EH (cell line): ENCODE results near the gene TAP2.
"Not testable (repeated sequence)": the region's sequence is repeated elsewhere in the genome, so short reads cannot be mapped to it uniquely, and the experiment has no call there.

Experiments
- DNase-seq: peaks from one replicate; pipeline ENCODE4 v3.0.0-alpha.2; 2015; ENCODE audit warnings: low read depth

Gene TAP2

GRCh38 chr6:32835167-32835893, 3.2 kb downstream of the TAP2 start:
- DNase-seq: no peak

GRCh38 chr6:32833664-32834063, 4.9 kb downstream of the TAP2 start:
- no peak for DNase-seq

GRCh38 chr6:32832535-32832934, 6.0 kb downstream of the TAP2 start:
- no peak for DNase-seq

GRCh38 chr6:32830936-32831335, 7.6 kb downstream of the TAP2 start:
- DNase-seq: no peak

GRCh38 chr6:32830017-32830416, 8.5 kb downstream of the TAP2 start:
- DNase-seq: no peak

GRCh38 chr6:32829495-32829894, 9.0 kb downstream of the TAP2 start:
- DNase-seq: no peak

GRCh38 chr6:32827025-32827424, 11.5 kb downstream of the TAP2 start:
- DNase-seq: no peak

GRCh38 chr6:32825966-32826365, 12.6 kb downstream of the TAP2 start:
- DNase-seq: peak; percentile 72

GRCh38 chr6:32819729-32820128, 18.8 kb downstream of the TAP2 start:
- peak; percentile 85 for DNase-seq

- no peak for DNase-seq
Observed at GRCh38 chr6:32818867-32819266, 19.7 kb downstream of the TAP2 start.

- peak; percentile 24 for DNase-seq
Observed at GRCh38 chr6:32816746-32817204, 21.8 kb downstream of the TAP2 start, which contains the start of gene HLA-DOB. TSS of gene HLA-DOB (minus strand) at chr6:32817002. CDS start at chr6:32816951, 51 bp downstream.

GRCh38 chr6:32815996-32816395, 22.5 kb downstream of the TAP2 start:
- DNase-seq: no peak

GRCh38 chr6:32815115-32815514, 23.4 kb downstream of the TAP2 start:
- peak; percentile 12 for DNase-seq

- DNase-seq: no peak
Observed at GRCh38 chr6:32814145-32814544, 24.4 kb downstream of the TAP2 start.

- no peak for DNase-seq
Observed at GRCh38 chr6:32809171-32809570, 29.4 kb downstream of the TAP2 start.

GRCh38 chr6:32807020-32807580, 31.4 kb downstream of the TAP2 start:
- DNase-seq: no peak

- DNase-seq: not testable (repeated sequence)
Observed at GRCh38 chr6:32805404-32805803, 33.1 kb downstream of the TAP2 start.

GRCh38 chr6:32803416-32803815, 35.1 kb downstream of the TAP2 start:
- no peak for DNase-seq

GRCh38 chr6:32799740-32800139, 38.8 kb downstream of the TAP2 start:
- no peak for DNase-seq

GRCh38 chr6:32799168-32799567, 39.4 kb downstream of the TAP2 start:
- no peak for DNase-seq

GRCh38 chr6:32796848-32797776, 41.4 kb downstream of the TAP2 start:
- DNase-seq: peak; percentile 68

- no peak for DNase-seq
Observed at GRCh38 chr6:32794510-32794909, 44.0 kb downstream of the TAP2 start.
